T-helper 2 cell (primary cell): ENCODE data around the gene ISLR2.
"Not testable (repeated sequence)": the region's sequence is repeated elsewhere in the genome, so short reads cannot be mapped to it uniquely, and the experiment has no call there.

Source experiments
- DNase-seq, 5 experiments: peaks; one replicate each; pipeline versions ENCODE4 v3.0.0 to v3.0.0-alpha.2; 2012 to 2022

ISLR2 gene

GRCh38 chr15:74158855-74159650, 28.7 kb downstream of the ISLR2 start:
- peak in 1 of 5 experiments; percentile 44 for DNase-seq

GRCh38 chr15:74159773-74160172, 29.4 kb downstream of the ISLR2 start:
- no peak for DNase-seq

GRCh38 chr15:74160390-74160789, 30.0 kb downstream of the ISLR2 start:
- DNase-seq = not testable (repeated sequence)

GRCh38 chr15:74162195-74162536, 31.8 kb downstream of the ISLR2 start:
- not testable (repeated sequence) for DNase-seq

GRCh38 chr15:74165461-74165860, 35.1 kb downstream of the ISLR2 start:
- no peak for DNase-seq

- no peak for DNase-seq
Measured at GRCh38 chr15:74167891-74168331, 37.5 kb downstream of the ISLR2 start.

GRCh38 chr15:74168711-74169126, 38.3 kb downstream of the ISLR2 start:
- no peak for DNase-seq

GRCh38 chr15:74170071-74170844, 39.9 kb downstream of the ISLR2 start:
- DNase-seq = no peak

- DNase-seq = no peak
Measured at GRCh38 chr15:74170875-74171578, 40.6 kb downstream of the ISLR2 start.

GRCh38 chr15:74171965-74172541, 41.7 kb downstream of the ISLR2 start:
- no peak for DNase-seq

GRCh38 chr15:74172701-74173379, 42.5 kb downstream of the ISLR2 start:
- no peak for DNase-seq

- no peak for DNase-seq
Measured at GRCh38 chr15:74173380-74174218, 43.2 kb downstream of the ISLR2 start, which contains the start of gene ISLR. Gene ISLR, plus strand, starts transcription at chr15:74173710. Its CDS starts 1,149 bp downstream, at chr15:74174859.

GRCh38 chr15:74174219-74174957, 44.0 kb downstream of the ISLR2 start:
- DNase-seq = no peak

- DNase-seq = no peak
Measured at GRCh38 chr15:74174958-74175253, 44.5 kb downstream of the ISLR2 start.

- DNase-seq = no peak
Measured at GRCh38 chr15:74175271-74176191, 45.1 kb downstream of the ISLR2 start.

- no peak for DNase-seq
Measured at GRCh38 chr15:74176262-74177214, 46.2 kb downstream of the ISLR2 start.

- no peak for DNase-seq
Measured at GRCh38 chr15:74178326-74179100, 48.1 kb downstream of the ISLR2 start.
